Measurements from ENCODE around the gene SHFL.

SHFL gene

DNA sequence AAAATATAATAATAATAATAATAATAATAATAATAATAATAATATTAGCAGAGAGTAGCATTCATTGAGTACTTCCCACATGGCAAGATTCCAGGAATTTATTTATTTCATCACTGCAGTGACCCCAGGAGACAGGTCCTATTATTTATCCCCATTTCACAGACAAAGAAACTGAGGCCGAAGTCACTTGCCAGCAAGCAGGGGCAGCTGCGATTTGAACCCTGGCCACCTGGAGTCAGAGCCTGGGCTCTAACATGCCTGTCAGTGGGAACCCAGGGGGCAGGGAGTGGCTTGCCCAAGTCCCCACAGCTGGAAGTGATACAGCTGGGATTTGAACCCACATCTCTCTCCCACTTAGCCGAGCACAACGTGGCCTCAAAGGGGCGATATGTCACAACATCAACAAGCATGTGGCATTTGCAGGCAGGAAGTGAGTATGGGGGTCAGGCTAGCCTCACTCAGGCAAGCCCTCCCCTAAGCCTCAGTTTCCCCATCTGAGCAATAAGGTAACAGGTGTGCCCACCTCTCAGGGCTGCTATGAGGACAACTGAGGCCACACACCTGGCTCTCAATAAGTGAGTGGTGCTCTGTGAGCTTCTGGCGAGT is 2.9 kb downstream of the SHFL start:
- DNase-seq, result no peak

DNA sequence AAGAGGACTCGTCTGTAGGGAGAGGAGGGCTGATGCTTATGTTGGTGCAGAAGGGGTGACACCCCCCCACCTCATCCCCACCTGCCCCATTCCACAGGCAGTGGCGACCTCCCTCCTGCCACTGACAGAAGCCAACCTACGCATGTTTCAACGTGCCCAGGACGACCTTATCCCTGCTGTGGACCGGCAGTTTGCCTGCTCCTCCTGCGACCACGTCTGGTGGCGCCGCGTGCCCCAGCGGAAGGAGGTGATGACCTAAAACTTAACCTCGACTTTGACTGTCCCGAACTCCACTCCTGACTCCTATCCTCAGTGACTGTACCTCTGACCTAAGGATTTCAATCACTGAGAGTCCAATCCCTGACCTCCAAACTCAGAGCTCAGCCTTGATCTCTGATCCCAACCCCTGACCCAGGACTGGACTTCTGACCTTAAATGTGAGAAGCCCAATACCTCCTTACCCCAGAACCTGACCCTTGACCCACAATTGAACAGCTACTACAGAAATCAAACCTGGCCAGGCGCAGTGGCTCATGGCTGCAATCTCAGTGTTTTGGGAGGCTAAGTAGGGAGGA is 3.8 kb downstream of the SHFL start:
- no peak for DNase-seq

DNA sequence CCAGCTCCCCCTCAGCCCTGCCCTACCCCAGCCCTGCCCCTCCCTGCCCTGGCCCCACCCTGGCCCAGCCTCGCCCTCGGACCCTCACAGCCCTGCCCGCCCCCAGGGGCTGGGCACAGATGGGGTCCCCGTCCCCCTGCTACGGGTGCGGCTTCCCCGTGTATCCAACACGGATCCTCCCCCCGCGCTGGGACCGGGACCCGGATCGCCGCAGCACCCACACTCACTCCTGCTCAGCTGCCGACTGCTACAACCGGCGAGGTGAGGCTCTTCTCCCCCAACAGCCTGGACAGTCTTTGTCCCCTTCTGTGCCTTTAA is 5.2 kb downstream of the SHFL start:
- DNase-seq, result no peak

DNA sequence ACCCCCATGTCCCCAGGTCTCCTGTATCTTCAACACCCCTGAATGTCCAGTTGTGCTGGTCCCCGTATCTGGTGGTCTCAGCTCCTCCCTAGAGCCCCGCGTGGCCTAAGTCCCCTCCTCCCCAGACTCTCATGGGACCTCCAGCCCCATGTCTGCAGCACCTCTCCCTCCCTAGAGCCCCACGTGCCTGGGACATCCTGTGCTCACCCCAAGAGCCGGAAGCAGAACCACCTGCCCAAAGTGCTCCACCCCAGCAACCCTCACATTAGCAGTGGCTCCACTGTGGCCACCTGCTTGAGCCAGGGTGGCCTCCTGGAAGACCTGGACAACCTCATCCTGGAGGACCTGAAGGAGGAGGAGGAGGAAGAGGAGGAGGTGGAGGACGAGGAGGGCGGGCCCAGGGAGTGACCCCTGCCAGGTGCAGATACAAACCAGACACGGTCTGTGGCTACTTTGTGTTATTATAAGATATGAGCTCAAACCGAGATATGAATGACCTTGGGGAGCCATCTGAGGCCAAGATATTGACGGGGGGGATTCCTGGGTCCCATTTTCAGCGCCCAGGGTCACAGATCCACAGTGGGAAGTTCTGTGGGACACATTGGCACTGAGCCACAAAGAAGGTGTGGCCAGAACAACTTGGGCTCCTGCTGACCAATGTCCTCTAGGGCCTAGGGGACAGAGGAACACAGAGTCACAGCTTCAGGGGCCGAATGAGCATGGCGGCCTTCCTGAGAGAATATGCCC is 6.0 kb downstream of the SHFL start:
- no peak for DNase-seq

DNA sequence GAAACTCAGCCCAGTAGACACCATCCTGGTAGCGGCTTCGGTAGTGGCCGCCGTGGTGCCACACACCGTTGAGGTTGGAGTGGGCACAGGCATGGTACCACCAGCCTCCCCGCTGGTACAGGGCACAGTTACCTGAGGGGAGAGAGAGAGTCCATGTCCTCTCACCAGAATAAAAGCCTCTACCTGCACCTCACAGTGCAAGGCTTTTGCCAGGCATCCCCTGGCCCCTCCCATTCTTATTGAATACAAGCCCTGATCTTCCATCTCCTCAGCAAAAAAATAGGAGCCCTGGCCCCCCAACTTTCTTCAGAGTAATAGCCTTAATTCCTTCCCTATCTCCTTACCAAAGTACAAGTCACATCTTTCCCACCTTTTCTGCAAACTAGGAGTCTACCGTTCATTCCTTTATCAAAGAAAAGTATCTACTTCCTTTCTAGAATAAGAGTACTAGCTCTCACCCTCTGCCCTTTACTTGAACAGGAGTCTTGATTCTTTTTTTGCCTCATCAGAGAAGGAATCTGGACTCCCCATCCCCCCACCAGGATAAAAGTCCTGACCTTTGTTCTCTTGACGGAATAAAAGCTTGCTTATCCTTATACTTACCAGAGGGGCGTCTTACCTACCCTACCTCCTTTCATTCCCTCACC is 6.7 kb downstream of the SHFL start:
- DNase-seq, result no peak

DNA sequence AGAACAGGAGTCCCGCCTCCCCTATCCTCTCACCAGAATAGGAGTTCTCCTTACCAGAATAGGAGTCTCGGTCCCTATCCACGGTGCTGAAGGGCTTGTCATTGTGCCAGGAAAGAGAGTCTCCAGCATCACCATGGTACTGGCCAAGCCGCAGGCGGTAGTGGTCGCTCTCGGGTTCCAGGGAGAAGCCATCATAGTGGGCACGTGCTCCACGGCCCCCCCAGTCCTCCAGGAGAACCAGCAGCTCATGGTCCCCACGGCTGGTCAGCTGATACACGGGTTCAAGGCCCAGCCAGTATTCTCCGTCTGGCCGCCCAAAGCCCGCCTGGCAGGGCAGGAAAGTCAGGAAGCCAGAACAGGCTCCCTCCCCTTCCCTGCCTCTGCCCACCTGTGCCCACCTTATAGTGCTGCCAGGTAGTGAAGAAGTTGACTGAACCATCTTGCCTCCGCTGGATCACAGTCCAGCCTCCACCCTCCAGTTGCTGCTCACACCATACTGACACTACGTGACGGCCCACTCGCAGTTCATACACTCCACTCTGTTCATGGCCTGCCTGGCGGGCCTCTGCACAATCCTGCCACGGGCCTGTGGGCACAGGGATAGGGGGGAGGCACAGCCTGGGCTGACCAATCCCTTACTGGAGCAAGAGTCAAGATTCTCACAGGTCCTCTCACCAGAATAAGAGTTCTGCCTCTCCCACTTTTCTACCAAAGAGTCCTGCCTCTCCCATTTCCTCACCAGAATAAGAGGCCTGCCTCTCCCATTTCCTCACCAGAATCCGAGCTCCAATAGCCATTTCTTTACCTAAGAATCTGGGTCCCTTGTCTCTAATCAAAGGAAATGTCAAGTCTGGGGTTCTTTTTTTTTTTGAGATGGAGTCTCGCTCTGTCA is 7.4 kb downstream of the SHFL start:
- no peak for DNase-seq

DNA sequence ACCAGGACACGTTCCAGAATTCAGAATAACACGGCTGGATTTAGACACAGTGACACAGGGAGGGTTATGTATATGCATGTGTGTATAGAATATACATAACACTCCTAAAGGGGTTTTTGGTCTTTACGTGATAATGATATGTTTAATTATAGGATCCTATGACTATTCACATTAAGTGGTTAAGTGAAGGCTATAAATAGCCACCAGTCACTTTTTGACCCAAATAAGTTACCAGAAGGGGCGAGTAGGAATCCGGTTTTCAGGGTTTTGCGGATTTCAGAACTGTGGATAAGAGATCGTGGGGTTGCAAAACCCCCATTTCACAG is 9.5 kb downstream of the SHFL start:
- DNase-seq, result no peak

DNA sequence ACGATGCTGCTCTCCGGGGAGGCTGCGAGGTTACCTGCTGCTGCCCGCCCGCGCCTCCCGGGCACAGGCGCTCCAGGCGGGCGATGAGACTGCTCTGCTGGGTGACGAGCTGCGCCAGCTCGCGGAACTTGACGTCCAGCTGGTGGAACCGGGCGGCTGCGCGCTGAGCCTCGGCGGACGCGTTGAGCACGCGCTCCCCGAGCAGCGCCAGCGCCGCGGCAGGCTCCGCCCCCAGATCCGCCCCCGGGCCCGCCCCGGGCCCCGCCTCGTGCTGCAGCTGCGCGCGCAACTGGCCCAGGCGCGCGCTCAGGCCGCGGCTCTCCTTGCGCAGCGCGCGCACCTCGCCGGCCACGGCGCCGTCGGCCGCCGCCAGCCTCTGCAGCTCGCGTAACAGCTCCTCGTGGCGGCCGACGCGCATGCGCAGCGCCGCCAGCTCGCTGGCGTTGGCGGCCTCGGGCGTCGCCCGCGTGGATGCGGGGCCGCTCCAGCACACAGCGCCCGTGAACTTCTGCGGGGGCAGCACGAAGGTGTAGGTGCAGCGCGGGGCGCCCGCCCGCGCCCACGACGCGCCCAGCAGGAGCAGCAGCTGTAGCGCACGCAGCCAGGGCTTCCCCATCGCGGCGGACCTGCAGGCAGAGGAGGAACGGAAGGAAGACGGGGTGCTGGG is 10.0 kb downstream of the SHFL start:
- DNase-seq, result peak; percentile 93

DNA sequence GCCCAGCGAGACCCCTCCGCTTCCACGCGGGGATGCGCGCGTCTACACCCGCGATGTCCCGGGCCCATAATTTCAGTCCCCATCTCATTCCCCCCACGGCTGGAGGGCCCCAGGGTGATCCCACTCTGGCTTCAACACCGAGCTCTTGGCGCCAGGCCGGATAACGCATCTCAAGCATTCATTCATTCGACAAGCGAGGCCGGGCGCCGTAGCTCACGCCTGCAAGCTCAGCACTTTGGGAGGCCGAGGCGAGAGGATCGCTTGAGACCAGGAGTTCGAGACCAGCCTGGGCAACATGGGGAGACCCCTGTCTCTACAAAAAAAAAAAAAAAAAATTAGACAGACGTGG is 10.5 kb downstream of the SHFL start:
- no peak for DNase-seq

DNA sequence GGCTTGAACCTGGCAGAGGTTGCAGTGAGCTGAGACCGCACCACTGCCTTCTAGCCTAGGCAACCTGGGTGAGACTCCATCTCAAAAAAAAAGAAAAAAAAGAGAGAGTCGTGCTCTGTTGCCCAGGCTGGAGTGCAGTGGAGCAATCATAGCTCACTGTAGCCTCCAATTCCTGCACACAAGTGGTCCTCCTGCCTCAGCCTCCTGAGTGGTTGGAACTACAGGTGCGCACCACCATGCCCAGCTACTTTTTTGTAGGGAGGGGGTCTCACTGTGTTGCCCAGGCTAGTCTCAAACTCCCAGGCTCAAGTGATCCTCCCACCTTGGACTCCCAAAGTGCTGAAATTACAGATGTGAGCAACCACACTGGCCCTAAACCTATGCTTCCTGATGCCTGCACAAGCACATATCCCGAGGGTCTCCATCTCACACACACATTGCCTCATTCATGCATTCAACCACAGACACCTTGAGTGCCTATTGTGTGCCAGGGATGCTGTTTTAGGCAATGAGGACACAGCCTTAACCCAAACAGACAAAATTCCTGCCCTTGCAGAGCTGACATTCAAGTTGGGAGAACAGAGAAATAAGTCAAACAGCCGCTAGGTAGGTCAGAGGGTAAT is 14.2 kb downstream of the SHFL start:
- no peak for DNase-seq

DNA sequence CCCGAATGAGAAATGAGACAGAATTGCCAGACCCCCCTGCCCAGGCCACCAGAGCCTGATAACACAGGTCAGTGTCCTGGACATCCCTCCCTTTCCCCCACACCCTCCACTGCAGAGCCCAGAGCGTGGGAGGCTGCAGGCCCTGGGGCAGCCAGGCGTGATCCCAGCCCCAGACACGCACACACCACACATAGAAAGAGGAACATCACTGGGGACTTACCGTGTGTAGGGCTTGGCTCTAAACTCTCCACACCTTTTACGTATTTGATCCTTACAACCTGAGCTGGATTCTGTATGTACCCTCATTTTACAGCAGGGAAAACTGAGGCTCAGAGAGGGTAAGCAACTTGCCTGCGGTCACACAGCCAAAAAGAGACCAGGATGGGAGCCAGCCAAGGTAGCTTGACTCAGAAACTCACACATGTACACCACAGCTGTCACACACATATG is 16.7 kb downstream of the SHFL start:
- no peak for DNase-seq

DNA sequence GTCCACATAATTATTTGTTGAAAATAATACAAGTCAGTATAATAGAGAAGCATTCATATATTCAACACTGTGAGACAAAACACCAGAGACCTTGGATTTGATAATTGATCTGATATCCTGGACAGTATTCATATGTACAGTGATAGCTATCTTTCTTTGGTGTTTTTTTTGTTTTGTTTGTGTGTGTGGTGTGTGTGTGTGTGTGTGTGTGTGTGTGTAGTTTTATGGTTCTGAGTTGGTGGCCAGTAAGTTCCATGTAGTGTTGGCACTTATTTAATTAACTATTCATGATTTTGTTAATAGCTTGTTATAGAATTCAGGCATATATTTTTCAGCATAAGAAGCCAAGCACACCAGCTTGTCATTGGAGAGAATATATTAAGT is 18.0 kb downstream of the SHFL start:
- no peak for DNase-seq

DNA sequence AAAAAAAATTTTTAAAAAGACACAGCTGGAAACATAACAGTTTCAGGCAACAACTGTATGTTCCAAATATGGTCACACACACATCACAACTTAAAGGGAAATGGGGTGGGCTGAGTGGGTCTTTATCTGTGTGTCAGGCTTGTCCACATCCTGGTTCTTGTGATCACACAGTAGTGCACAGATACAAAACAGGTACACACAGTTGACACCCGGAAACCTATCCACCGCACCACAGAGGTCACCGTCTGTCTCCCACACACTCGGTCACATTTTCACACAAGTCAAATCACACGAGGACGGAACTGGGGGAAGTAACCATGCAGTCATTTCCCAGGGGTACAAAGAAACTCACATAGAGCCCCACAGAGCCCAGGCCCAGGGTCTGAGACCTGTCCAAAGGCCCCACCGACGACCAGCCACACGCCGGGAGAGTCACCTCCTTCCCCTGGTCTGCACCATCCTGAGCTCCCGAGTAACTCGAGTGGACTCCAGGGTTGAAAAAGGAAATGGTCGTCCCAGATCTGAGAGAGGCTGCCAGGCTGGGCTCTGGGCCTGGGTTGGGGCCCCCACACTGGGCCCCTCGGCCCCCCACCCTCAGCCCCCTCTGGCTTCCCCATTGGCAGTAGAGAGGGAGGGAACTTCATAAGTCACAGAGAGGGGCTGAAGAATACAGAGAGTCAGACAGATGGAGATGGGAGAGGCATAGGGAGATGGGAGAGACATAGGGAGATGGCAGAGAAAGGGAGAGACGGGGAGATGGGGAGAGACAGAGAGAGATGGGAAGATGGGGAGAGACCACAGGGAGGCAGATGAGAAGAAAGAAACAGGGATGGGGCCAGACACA is 18.8 kb downstream of the SHFL start:
- DNase-seq, result peak; percentile 89

DNA sequence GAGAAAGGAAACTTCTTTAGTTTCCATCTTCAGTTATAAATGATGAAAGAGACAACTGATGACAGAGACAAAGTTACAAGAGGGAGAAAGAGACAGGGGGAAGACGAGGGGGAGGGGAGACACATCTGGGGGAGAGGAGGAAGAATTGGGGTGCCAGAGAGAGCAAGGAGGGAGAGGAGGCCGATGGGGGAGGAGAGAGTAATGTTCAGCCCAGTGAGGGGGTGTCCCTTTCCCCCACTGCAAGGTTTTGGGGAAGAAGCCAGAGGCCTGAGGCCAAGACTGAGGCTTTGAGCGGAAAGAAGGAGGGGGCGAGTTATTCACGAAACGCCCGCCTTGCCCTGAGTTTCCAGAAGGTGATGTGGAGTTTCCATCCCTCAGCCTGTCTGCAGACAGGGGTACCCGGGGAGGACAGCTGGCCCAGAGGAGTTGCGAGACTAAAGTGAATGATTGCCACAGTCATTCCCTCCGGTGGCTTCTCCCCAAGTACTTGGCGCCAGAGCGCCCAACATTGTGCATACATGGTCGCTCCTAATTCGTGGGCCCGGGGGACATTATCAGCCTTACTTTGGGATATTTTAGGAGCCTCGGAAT is 19.5 kb downstream of the SHFL start:
- peak; percentile 75 for DNase-seq

DNA sequence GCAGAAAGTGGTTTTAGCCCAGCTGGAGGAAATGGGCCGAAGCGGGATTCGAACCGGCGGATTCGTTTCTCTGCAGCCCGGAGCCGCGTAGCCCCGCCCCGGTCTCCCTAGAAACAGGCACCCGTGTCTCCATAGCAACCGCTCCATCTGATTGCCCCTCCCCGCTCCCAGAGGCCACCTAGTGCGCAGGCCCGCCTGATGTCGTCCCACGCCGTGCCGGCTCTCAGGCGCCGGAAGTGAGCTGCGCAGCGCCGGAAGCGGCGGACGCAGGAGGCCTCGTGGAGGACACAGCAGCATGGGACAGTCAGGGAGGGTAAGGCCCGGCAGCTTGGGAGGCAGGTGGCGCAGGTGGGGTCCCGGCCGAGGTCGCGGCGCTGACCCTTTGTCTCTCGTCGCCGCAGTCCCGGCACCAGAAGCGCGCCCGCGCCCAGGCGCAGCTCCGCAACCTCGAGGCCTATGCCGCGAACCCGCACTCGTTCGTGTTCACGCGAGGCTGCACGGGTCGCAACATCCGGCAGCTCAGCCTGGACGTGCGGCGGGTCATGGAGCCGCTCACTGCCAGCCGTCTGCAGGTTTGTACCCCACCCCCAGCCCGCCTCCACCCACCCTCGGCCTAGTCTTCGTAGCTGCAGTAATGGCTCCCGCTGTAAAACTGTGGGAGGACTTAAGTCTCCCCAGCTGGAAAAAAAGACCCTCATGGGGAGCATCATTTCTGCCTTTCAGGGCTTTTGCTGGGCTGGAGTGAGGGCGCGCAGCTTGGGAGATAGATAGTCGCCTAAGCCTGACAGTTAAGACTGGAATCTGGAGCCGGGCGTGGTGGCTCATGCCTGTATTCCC is 20.2 kb downstream of the SHFL start, which contains the start of gene PPAN:
Gene PPAN (plus strand): TSS at position 263 of the 837 bp plus-strand sequence. CDS start 33 bp downstream, at position 296.
- DNase-seq, result peak; percentile 99

DNA sequence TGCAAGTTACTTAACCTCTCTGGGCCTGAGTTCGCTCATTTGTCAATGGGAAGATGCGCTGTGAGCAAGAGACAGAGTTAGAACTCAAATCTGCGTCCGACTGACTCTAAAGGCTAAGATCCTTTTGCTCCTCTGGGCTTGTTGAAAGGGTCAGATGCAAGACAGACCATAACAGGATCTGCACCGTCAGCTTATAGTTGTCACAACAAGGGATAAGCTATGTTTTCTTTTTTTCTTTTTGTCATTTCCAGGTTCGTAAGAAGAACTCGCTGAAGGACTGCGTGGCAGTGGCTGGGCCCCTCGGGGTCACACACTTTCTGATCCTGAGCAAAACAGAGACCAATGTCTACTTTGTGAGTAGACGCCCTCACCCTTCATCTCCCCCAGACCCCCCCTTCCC is 21.1 kb downstream of the SHFL start:
- DNase-seq, result no peak

DNA sequence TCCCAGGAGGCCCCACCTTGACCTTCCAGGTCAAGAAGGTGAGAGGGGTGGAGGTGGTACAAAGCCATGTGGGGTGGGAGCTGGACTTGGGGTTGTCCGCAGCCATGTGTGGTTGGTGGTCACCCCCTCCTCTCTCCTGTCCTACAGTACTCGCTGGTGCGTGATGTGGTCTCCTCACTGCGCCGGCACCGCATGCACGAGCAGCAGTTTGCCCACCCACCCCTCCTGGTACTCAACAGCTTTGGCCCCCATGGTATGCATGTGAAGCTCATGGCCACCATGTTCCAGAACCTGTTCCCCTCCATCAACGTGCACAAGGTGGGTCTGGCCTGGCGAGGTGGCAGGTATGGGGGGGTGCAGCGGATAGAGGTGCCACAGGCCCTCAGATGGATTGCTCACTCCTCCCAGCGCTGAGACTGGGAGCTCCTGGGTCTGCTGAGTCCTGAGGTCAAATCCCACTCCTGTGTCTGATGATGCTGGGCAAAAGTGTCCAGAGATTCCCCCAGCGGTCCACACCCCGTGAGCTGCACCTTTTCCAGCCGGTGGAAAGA is 21.8 kb downstream of the SHFL start:
- DNase-seq, result no peak

DNA sequence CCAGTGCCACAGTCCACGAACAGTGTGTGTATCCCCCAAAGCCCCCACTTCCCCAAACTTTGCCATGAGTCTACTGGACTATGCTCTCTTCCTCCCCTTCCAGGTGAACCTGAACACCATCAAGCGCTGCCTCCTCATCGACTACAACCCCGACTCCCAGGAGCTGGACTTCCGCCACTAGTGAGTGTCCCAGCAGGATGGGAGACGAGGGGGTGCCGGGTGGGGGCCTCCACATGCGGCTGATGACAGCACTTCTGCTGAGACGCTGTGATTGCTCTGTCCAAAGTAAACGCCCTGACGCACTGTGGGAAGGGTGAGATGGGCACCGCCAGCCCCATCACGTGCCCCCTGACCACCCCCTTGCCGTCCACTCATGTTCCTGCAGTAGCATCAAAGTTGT is 23.4 kb downstream of the SHFL start:
- no peak for DNase-seq

Measured in activated CD4-positive, alpha-beta T cell treated with anti-CD3 and anti-CD28 coated beads, Interleukin-2, amount 50 U/mL, for 16 hours (primary cell).